Measurements from ENCODE around the gene MAOA.

DNA sequence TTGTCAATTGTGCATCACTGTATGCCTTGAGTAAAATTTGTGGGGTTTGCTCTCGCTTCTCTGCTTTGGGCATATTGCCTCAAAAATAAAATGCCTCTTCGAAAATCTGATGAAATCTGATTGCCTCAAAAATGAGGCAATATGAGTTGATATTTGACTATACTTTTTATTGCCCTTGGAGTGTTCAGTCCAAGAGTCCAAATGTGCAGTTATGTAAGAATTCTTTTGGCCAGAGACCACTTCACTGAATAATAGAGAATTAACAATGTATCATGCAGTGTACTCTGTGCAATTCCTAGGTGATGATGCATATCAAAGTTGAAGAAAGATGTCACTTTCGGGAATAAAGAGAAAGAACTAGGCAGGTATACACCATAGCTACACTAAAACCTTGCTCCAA lies 8.6 kb downstream of the MAOA start:
- TF ChIP-seq EZH2 (IDR thresholded peaks at IDR 0.05; ENCODE audit: insufficient read depth, poor library complexity, severe bottlenecking) (no peak), EZH2phosphoT487 (IDR thresholded peaks at IDR 0.05; ENCODE audit: insufficient read depth, low read depth) (no peak)
